DND-41 (cell line): ENCODE measurements around the gene RTF1.

ENCODE experiments used
- ATAC-seq: fragments of 200-7000 bp; cut with Tn5 transposase; 3 replicates; pipeline ENCODE4 v1.9.1; 2021; ENCODE audit warnings: low read depth; ENCODE audit not compliant: insufficient read depth
- DNase-seq: peaks from one replicate; pipeline ENCODE4 v3.0.0-alpha.2; 2020
- H2AFZ ChIP-seq: 2 replicates; pipeline ENCODE4 v1.6.0; 2012; ENCODE audit warnings: low read depth, low read length
- H3K27ac ChIP-seq: 2 replicates; pipeline ENCODE4 v1.5.1; 2012; ENCODE audit warnings: low read length, inconsistent platforms
- H3K27me3 ChIP-seq: fragments of 200-600 bp; sonication (generic); 2 replicates; pipeline ENCODE4 v1.6.0; 2012; ENCODE audit warnings: low read length, mild to moderate bottlenecking, inconsistent platforms; ENCODE audit not compliant: insufficient read depth, poor library complexity
- H3K36me3 ChIP-seq: 2 replicates; pipeline ENCODE4 v1.5.1; 2012; ENCODE audit warnings: low read length, inconsistent platforms; ENCODE audit not compliant: insufficient read depth
- H3K4me1 ChIP-seq: 2 replicates; pipeline ENCODE4 v1.5.1; 2012; ENCODE audit warnings: mild to moderate bottlenecking, low read length; ENCODE audit not compliant: insufficient read depth
- H3K4me2 ChIP-seq: 2 replicates; pipeline ENCODE4 v1.6.0; 2012; ENCODE audit warnings: mild to moderate bottlenecking, moderate library complexity, low read length, inconsistent platforms; ENCODE audit not compliant: insufficient read depth
- H3K4me3 ChIP-seq, 2 experiments: fragments of 200-600 bp in 1 of 2; shearing (Covaris generic) in 1 of 2; 2 replicates each; pipeline ENCODE4 v1.5.1; 2012 to 2016; ENCODE audit warnings: inconsistent platforms in 2 of 2, low read length in 2 of 2, mild to moderate bottlenecking in 2 of 2, low read depth in 1 of 2, moderate library complexity in 1 of 2
- H3K79me2 ChIP-seq: 2 replicates; pipeline ENCODE4 v1.6.0; 2012; ENCODE audit warnings: low read length, inconsistent platforms; ENCODE audit not compliant: insufficient read depth
- H3K9ac ChIP-seq: 2 replicates; pipeline ENCODE4 v1.6.0; 2012; ENCODE audit warnings: low read depth, mild to moderate bottlenecking, inconsistent platforms, low read length, moderate library complexity
- H3K9me3 ChIP-seq: 2 replicates; pipeline ENCODE4 v1.5.1; 2012; ENCODE audit warnings: low read length, moderate library complexity, mild to moderate bottlenecking, inconsistent platforms; ENCODE audit not compliant: insufficient read depth, severe bottlenecking
- H4K20me1 ChIP-seq: 2 replicates; pipeline ENCODE4 v1.6.0; 2012; ENCODE audit warnings: low read length; ENCODE audit not compliant: insufficient read depth
- EZH2 ChIP-seq: IDR thresholded peaks from 3 replicates; pipeline ENCODE4 v1.6.1; 2012; ENCODE audit warnings: borderline replicate concordance, low read depth, mild to moderate bottlenecking, moderate library complexity, low read length, inconsistent platforms; ENCODE audit not compliant: severe bottlenecking
- TF ChIP-seq, protein P1 (sequence below): IDR thresholded peaks from 2 replicates; pipeline ENCODE4 v1.5.1; 2012; ENCODE audit warnings: borderline replicate concordance, low read length, moderate library complexity, mild to moderate bottlenecking; ENCODE audit not compliant: poor library complexity, severe bottlenecking; ENCODE audit errors: extremely low read depth

RTF1 gene

DNA sequence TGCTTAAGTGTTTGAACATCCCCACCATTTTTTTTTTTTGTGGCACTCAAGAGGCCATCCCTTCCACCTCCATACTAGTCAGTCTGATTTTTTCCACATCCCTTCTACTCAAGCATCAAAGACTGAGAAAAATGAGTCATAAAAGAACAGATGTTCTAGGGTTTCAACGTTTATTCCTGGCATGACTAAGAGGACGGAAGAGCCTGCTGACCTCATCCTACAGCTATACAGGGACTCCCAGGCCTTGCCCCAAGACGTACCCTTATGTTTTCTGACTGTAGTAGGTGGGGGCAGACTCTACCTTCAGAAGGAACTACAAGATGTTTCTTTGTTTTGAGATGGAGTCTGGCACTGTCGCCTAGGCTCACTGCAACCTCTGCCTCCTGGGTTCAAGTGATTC is 73.5 kb downstream of the RTF1 start:
- peaks cover 4% of the 10 kb centered on the region; the same call in 1 of the 2 replicates for H4K20me1 ChIP-seq
- H3K4me3 ChIP-seq: no peak overlapping the region
- H3K4me2 ChIP-seq: no peak overlapping the region
- H2AFZ ChIP-seq: no peak overlapping the region
- H3K27ac ChIP-seq: no peak overlapping the region
- H3K9ac ChIP-seq: no peak overlapping the region
- H3K36me3 ChIP-seq: no peaks in the 10 kb centered on the region
- H3K79me2 ChIP-seq: no peaks in the 10 kb centered on the region
- ATAC-seq: peak; percentile 25
- H3K4me1 ChIP-seq: peaks cover 26% of the 10 kb centered on the region
- peak; percentile 34 for DNase-seq
- TF ChIP-seq EZH2: no peak
- TF ChIP-seq, protein P1, sequence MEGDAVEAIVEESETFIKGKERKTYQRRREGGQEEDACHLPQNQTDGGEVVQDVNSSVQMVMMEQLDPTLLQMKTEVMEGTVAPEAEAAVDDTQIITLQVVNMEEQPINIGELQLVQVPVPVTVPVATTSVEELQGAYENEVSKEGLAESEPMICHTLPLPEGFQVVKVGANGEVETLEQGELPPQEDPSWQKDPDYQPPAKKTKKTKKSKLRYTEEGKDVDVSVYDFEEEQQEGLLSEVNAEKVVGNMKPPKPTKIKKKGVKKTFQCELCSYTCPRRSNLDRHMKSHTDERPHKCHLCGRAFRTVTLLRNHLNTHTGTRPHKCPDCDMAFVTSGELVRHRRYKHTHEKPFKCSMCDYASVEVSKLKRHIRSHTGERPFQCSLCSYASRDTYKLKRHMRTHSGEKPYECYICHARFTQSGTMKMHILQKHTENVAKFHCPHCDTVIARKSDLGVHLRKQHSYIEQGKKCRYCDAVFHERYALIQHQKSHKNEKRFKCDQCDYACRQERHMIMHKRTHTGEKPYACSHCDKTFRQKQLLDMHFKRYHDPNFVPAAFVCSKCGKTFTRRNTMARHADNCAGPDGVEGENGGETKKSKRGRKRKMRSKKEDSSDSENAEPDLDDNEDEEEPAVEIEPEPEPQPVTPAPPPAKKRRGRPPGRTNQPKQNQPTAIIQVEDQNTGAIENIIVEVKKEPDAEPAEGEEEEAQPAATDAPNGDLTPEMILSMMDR: no peak
- no peaks in the 10 kb centered on the region for H3K9me3 ChIP-seq
- peaks cover 9% of the 10 kb centered on the region for H3K27me3 ChIP-seq

DNA sequence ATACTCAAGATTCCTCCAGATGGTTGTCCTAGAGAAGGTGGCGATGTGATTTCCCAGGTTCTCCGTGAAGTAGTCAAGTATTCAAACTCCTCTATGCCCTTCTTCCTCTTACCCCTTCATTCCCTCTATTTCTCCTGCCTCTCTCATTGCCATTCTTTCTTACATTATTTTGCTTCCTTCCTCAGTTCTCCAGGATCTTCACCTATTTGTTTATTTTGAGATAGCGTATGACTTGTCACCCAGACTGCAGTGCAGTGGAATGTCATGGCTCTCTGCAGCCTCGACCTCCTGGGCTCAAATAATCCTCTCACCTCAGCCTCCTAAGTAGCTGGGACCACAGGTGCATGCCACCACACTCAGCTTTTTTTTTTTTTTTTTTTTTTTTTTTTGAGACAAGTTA is 75.0 kb downstream of the RTF1 start:
- no peak for DNase-seq
- H3K4me3 ChIP-seq: no peak overlapping the region
- H3K36me3 ChIP-seq: no peaks in the 10 kb centered on the region
- peaks cover 4% of the 10 kb centered on the region; the same call in 1 of the 2 replicates for H4K20me1 ChIP-seq
- TF ChIP-seq EZH2: no peak
- TF ChIP-seq, protein P1: no peak
- no peak overlapping the region for H3K9ac ChIP-seq
- H3K79me2 ChIP-seq: no peaks in the 10 kb centered on the region
- H3K4me2 ChIP-seq: no peak overlapping the region
- H2AFZ ChIP-seq: no peak overlapping the region
- no peak overlapping the region for H3K27ac ChIP-seq
- H3K9me3 ChIP-seq: no peaks in the 10 kb centered on the region
- peaks cover 26% of the 10 kb centered on the region for H3K4me1 ChIP-seq
- H3K27me3 ChIP-seq: peaks cover 9% of the 10 kb centered on the region
- no peak for ATAC-seq

DNA sequence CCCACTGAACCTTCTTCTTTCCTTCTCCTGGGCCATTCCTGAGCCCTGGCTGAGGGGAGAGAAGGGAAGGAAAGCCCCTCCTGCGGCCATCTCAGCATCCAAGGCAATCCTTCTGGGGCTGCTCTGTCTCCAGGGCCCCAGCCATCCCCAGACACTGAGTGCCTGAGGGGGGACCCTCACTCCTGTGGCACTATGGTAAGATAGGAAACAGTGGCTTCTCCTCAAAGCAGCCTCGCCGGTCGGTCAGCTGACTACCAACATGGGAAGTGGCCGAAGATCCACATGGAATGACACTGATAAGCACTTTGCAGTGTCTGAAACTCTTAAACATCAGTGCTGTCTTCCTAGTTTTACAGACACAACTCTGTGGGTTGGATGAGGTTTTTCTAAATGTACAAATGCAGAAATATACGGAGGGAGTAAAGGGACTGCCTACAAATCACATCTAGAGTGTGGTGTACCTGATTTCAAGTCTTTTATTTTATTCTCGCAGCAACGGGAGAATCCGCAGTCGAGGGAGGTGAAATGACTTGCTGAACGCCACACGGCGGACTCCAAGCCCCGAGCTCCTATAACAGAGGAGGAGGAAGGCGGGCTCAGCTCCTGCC is 75.8 kb downstream of the RTF1 start:
- H3K27ac ChIP-seq: peak overlapping the region; percentile 88
- peaks cover 4% of the 10 kb centered on the region; the same call in 1 of the 2 replicates for H4K20me1 ChIP-seq
- peaks cover 9% of the 10 kb centered on the region for H3K27me3 ChIP-seq
- H3K9me3 ChIP-seq: no peaks in the 10 kb centered on the region
- TF ChIP-seq, protein P1: no peak
- no peak for TF ChIP-seq EZH2
- H3K4me3 ChIP-seq: peak overlapping the region; percentile 58 to 76
- DNase-seq (no peak), ATAC-seq (no peak)
- H3K36me3 ChIP-seq: no peaks in the 10 kb centered on the region
- peak overlapping the region; percentile 94 for H2AFZ ChIP-seq
- H3K4me2 ChIP-seq: peak overlapping the region; percentile 98
- peaks cover 26% of the 10 kb centered on the region for H3K4me1 ChIP-seq
- no peaks in the 10 kb centered on the region for H3K79me2 ChIP-seq
- peak overlapping the region; percentile 94 for H3K9ac ChIP-seq
